DOHH2 (cell line): ENCODE measurements around the gene ANTXR1.

Experiments used
- H3F3A ChIP-seq: fragments of 200-600 bp; sonication (generic), shearing (Covaris generic); 2 replicates; pipeline ENCODE4 v1.6.0; 2016; ENCODE audit warnings: antibody characterized with exemption, mild to moderate bottlenecking; ENCODE audit not compliant: control insufficient read depth, insufficient read depth
- H3K27ac ChIP-seq: fragments of 200-600 bp; sonication (generic); 2 replicates; pipeline ENCODE4 v1.5.1; 2014; ENCODE audit warnings: low read depth, mild to moderate bottlenecking, low read length, moderate library complexity
- H3K27me3 ChIP-seq: fragments of 200-600 bp; sonication (generic); 2 replicates; pipeline ENCODE4 v1.6.1; 2014; ENCODE audit warnings: mild to moderate bottlenecking, low read length, mixed read lengths; ENCODE audit not compliant: control insufficient read depth
- H3K36me3 ChIP-seq: fragments of 200-600 bp; sonication (generic); 2 replicates; pipeline ENCODE4 v1.6.1; 2014; ENCODE audit warnings: mild to moderate bottlenecking, low read length, moderate library complexity, mixed read lengths; ENCODE audit not compliant: control insufficient read depth
- H3K4me1 ChIP-seq: fragments of 200-600 bp; sonication (generic); 2 replicates; pipeline ENCODE4 v1.6.1; 2014; ENCODE audit warnings: mild to moderate bottlenecking, low read length, mixed read lengths; ENCODE audit not compliant: control insufficient read depth
- H3K4me2 ChIP-seq: fragments of 200-600 bp; sonication (generic); 2 replicates; pipeline ENCODE4 v1.6.0; 2014; ENCODE audit warnings: mild to moderate bottlenecking, low read length, moderate library complexity
- H3K4me3 ChIP-seq: fragments of 200-600 bp; sonication (generic); 2 replicates; pipeline ENCODE4 v1.5.1; 2014; ENCODE audit warnings: mild to moderate bottlenecking, low read length, mixed read lengths
- H3K79me2 ChIP-seq: fragments of 200-600 bp; sonication (generic); 2 replicates; pipeline ENCODE4 v1.6.1; 2014; ENCODE audit warnings: mild to moderate bottlenecking, low read length, mixed read lengths; ENCODE audit not compliant: control insufficient read depth
- H3K9me2 ChIP-seq: fragments of 200-600 bp; sonication (generic); replicated peaks from 2 replicates; pipeline ENCODE4 v1.6.1; 2014; ENCODE audit warnings: mild to moderate bottlenecking, low read length, mixed read lengths; ENCODE audit not compliant: control insufficient read depth
- H3K9me3 ChIP-seq: fragments of 200-600 bp; sonication (generic); 2 replicates; pipeline ENCODE4 v1.6.1; 2014; ENCODE audit warnings: antibody characterized with exemption, low read length, mixed read lengths; ENCODE audit not compliant: control insufficient read depth, insufficient read depth
- H4K20me1 ChIP-seq: fragments of 200-600 bp; sonication (generic); 2 replicates; pipeline ENCODE4 v1.6.0; 2014; ENCODE audit warnings: low read depth, mild to moderate bottlenecking, antibody characterized with exemption, low read length, moderate library complexity; ENCODE audit not compliant: control insufficient read depth, insufficient read depth
- EZH2phosphoT487 ChIP-seq: fragments of 200-600 bp; sonication (generic); IDR thresholded peaks from 2 replicates; pipeline ENCODE4 v1.6.1; 2017; ENCODE audit warnings: borderline replicate concordance, mild to moderate bottlenecking, antibody characterized with exemption, low read length, moderate library complexity, mixed read lengths
- TF ChIP-seq, protein P1 (sequence below): fragments of 200-600 bp; sonication (generic); IDR thresholded peaks from one replicate; pipeline ENCODE4 v1.5.1; 2014; ENCODE audit warnings: antibody characterized with exemption, mild to moderate bottlenecking, low read depth, low read length; ENCODE audit not compliant: poor library complexity, severe bottlenecking

The ANTXR1 gene

GRCh38 chr2:69032336-69032735 is 19.4 kb downstream of the ANTXR1 start:
- Histone ChIP-seq H3K4me2 (no peak overlapping the region), H3F3A (no peaks in the 10 kb centered on the region), H3K4me1 (no peaks in the 10 kb centered on the region), H3K9me2 (no peaks in the 10 kb centered on the region), H3K27ac (no peak overlapping the region), H3K79me2 (no peaks in the 10 kb centered on the region), H3K36me3 (no peaks in the 10 kb centered on the region), H4K20me1 (no peaks in the 10 kb centered on the region), H3K27me3 (peaks cover 14% of the 10 kb centered on the region), H3K9me3 (no peaks in the 10 kb centered on the region), H3K4me3 (no peak overlapping the region)
- no peak for TF ChIP-seq EZH2phosphoT487
- TF ChIP-seq, protein P1, sequence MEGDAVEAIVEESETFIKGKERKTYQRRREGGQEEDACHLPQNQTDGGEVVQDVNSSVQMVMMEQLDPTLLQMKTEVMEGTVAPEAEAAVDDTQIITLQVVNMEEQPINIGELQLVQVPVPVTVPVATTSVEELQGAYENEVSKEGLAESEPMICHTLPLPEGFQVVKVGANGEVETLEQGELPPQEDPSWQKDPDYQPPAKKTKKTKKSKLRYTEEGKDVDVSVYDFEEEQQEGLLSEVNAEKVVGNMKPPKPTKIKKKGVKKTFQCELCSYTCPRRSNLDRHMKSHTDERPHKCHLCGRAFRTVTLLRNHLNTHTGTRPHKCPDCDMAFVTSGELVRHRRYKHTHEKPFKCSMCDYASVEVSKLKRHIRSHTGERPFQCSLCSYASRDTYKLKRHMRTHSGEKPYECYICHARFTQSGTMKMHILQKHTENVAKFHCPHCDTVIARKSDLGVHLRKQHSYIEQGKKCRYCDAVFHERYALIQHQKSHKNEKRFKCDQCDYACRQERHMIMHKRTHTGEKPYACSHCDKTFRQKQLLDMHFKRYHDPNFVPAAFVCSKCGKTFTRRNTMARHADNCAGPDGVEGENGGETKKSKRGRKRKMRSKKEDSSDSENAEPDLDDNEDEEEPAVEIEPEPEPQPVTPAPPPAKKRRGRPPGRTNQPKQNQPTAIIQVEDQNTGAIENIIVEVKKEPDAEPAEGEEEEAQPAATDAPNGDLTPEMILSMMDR: no peak

- no peaks in the 10 kb centered on the region for H3K9me2 ChIP-seq
- H3K4me3 ChIP-seq: no peak overlapping the region
- no peaks in the 10 kb centered on the region for H3K4me1 ChIP-seq
- no peaks in the 10 kb centered on the region for H3F3A ChIP-seq
- no peak overlapping the region for H3K27ac ChIP-seq
- H3K4me2 ChIP-seq: no peak overlapping the region
- H3K36me3 ChIP-seq: no peaks in the 10 kb centered on the region
- peaks cover 14% of the 10 kb centered on the region for H3K27me3 ChIP-seq
- no peaks in the 10 kb centered on the region for H3K9me3 ChIP-seq
- TF ChIP-seq, protein P1: no peak
- TF ChIP-seq EZH2phosphoT487: no peak
- no peaks in the 10 kb centered on the region for H4K20me1 ChIP-seq
- H3K79me2 ChIP-seq: no peaks in the 10 kb centered on the region
Observed at GRCh38 chr2:69033461-69034095, 20.6 kb downstream of the ANTXR1 start.

DNA sequence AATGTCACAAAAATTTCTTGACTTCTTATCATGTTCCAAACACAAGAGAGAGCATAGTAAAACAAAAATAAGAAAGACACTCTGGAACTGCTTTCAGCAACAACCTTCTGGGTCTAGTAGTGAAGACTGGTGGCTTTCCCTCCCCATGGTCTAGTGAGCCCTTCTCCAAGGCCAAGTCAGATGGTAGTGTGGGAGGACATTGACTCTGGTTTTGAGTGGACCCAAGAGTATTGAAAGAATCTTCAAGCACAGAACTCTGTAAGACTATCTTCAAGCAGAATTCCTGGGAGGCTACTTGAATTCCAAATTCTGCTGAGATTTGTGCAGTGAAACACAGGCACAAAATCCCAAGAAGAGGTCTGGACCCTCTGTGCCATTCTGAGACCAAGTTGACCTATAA is 21.1 kb downstream of the ANTXR1 start:
- Histone ChIP-seq H3K4me2 (no peak overlapping the region), H3K27ac (no peak overlapping the region), H3K79me2 (no peaks in the 10 kb centered on the region), H3K4me3 (no peak overlapping the region), H3K27me3 (peaks cover 14% of the 10 kb centered on the region), H3K9me3 (no peaks in the 10 kb centered on the region), H3K4me1 (no peaks in the 10 kb centered on the region), H4K20me1 (no peaks in the 10 kb centered on the region), H3K36me3 (no peaks in the 10 kb centered on the region), H3F3A (no peaks in the 10 kb centered on the region), H3K9me2 (no peaks in the 10 kb centered on the region)
- no peak for TF ChIP-seq EZH2phosphoT487
- TF ChIP-seq, protein P1: no peak
